H1 (cell line): ENCODE measurements around the gene ATP5MC2. TPM values are rescaled to one million over a fixed set of nuclear protein-coding genes. Genes with fewer than 3 reads are reported as not detected.

Experiments
- SIRT6 ChIP-seq: IDR thresholded peaks from one replicate; pipeline ENCODE4 v1.7.1; 2012; ENCODE audit warnings: low read length, inconsistent platforms
- polyA plus RNA-seq, 7 experiments: library from polyadenylated mRNA; depleted of rRNA in 3 of 7; stranded (reverse) in 5 of 7; unstranded in 2 of 7; fragments of >200 nt in 5 of 7; fragments of 200-250 nt in 2 of 7; gene quantifications; 1 replicate in 5 of 7; 2 replicates in 1 of 7; 4 replicates in 1 of 7; pipeline versions ENCODE4 v1.2.1 to v1.2.3, GENCODE V29; 2011 to 2013; ENCODE audit warnings: missing spikeins in 2 of 7, mixed read lengths in 2 of 7
- total RNA-seq: library from RNA; stranded (reverse); fragmentation: NEBNext Ultra II Directional; extraction: Animal tissue kit (Norgen Biotek cat#: 25700); gene quantifications from 2 replicates; pipeline ENCODE4 v1.2.1, GENCODE V29; 2021

Gene ATP5MC2
- total and polyA plus RNA-seq, 2 of the 8 experiments (the other 6 are each of a cell fraction or from before 2014, with no cell fraction given), result 408 to 952 TPM

GRCh38 chr12:53688134-53688533, 12.3 kb upstream of the ATP5MC2 start (continued):
- TF ChIP-seq SIRT6, result no peak
